PC-3 (cell line): ENCODE results near the gene FHAD1. TPM values are rescaled to one million over a fixed set of nuclear protein-coding genes. Genes with fewer than 3 reads are reported as not detected.

Experiments used
- ATAC-seq: fragments of 200-7000 bp; cut with Tn5 transposase; 2 replicates; pipeline ENCODE4 v1.9.1; 2020; ENCODE audit warnings: mild to moderate bottlenecking, moderate library complexity
- BruUV-seq: library from RNA; stranded (reverse); fragments of 400-500 nt; replicated peaks from 2 replicates; lab custom pipeline; 2021; lab: Mats Ljungman, UMichigan
- CTCF ChIA-PET: fragments of 300-600 bp; sonication (Branson Sonifier 250); formaldehyde crosslinking; loops from one replicate; lab custom pipeline; 2022; ENCODE audit warnings: antibody characterized with exemption; lab: Charles Lee
- POLR2A ChIA-PET: fragments of 300-600 bp; sonication (Branson Sonifier 250); formaldehyde crosslinking; loops from one replicate; lab custom pipeline; 2022; ENCODE audit warnings: antibody characterized with exemption; ENCODE audit not compliant: unreplicated experiment; lab: Charles Lee
- DNase-seq: peaks from one replicate; pipeline ENCODE4 v3.0.0-alpha.2; 2015
- H2AFZ ChIP-seq: fragments of 300-600 bp; sonication (generic); 2 replicates; pipeline ENCODE4 v1.6.0; 2016; ENCODE audit warnings: antibody characterized with exemption, low read length
- H3F3A ChIP-seq: fragments of 300-600 bp; sonication (generic); one replicate; pipeline ENCODE4 v1.6.0; 2017; ENCODE audit warnings: antibody characterized with exemption, low read length, control low read depth, mild to moderate bottlenecking; ENCODE audit not compliant: unreplicated experiment
- H3K27ac ChIP-seq: fragments of 300-600 bp; sonication (generic); 2 replicates; pipeline ENCODE4 v1.5.1; 2016; ENCODE audit warnings: mild to moderate bottlenecking, low read length
- H3K27me3 ChIP-seq: fragments of 300-600 bp; sonication (generic); 2 replicates; pipeline ENCODE4 v1.6.1; 2016; ENCODE audit warnings: low read length, mixed read lengths
- H3K36me3 ChIP-seq: fragments of 300-600 bp; sonication (generic); 2 replicates; pipeline ENCODE4 v1.6.1; 2016; ENCODE audit warnings: low read depth, mixed run types, low read length, mixed read lengths
- H3K4me1 ChIP-seq: fragments of 300-600 bp; sonication (generic); 2 replicates; pipeline ENCODE4 v1.5.1; 2016; ENCODE audit warnings: low read length; ENCODE audit not compliant: insufficient read depth
- H3K4me2 ChIP-seq: fragments of 300-600 bp; sonication (generic); 2 replicates; pipeline ENCODE4 v1.6.0; 2016; ENCODE audit warnings: low read length
- H3K4me3 ChIP-seq: fragments of 300-600 bp; sonication (generic); 2 replicates; pipeline ENCODE4 v1.5.1; 2016; ENCODE audit warnings: mild to moderate bottlenecking, low read length, mixed read lengths
- H3K79me2 ChIP-seq: fragments of 300-600 bp; sonication (generic); 2 replicates; pipeline ENCODE4 v1.6.1; 2017; ENCODE audit warnings: low read length, mixed read lengths
- H3K9ac ChIP-seq: fragments of 300-600 bp; sonication (generic); 2 replicates; pipeline ENCODE4 v1.6.0; 2016; ENCODE audit warnings: mild to moderate bottlenecking, low read length
- H3K9me2 ChIP-seq: fragments of 300-600 bp; sonication (generic); replicated peaks from 2 replicates; pipeline ENCODE4 v1.6.1; 2016; ENCODE audit warnings: mixed run types, low read length, mixed read lengths
- H3K9me3 ChIP-seq: fragments of 300-600 bp; sonication (generic); 2 replicates; pipeline ENCODE4 v1.6.1; 2016; ENCODE audit warnings: low read length, mixed read lengths
- H4K20me1 ChIP-seq: fragments of 300-600 bp; sonication (generic); 2 replicates; pipeline ENCODE4 v1.6.1; 2016; ENCODE audit warnings: low read length, mixed read lengths
- CTCF ChIP-seq: fragments of 300-600 bp; sonication (generic); conservative IDR thresholded peaks from 2 replicates; pipeline ENCODE4 v1.5.1; 2017; ENCODE audit warnings: antibody characterized with exemption, low read depth, mild to moderate bottlenecking, low read length
- EZH2 ChIP-seq: fragments of 300-600 bp; sonication (generic); IDR thresholded peaks from one replicate; pipeline ENCODE4 v1.6.1; 2017; ENCODE audit warnings: antibody characterized with exemption, mild to moderate bottlenecking, low read length; ENCODE audit not compliant: unreplicated experiment
- EZH2phosphoT487 ChIP-seq: fragments of 300-600 bp; sonication (generic); IDR thresholded peaks from 2 replicates; pipeline ENCODE4 v1.6.1; 2018; ENCODE audit warnings: mild to moderate bottlenecking, antibody characterized with exemption, low read length, borderline replicate concordance
- intact Hi-C: fragments of 100-400 bp; cut with micrococcal nuclease; formaldehyde crosslinking; loops from 2 replicates; pipeline ENCODE4 v1.9.0; 2023
- total RNA-seq: library from RNA; depleted of rRNA; stranded (reverse); fragments of >200 nt; gene quantifications from 2 replicates; pipeline ENCODE4 v1.2.3, GENCODE V29; 2014

FHAD1 gene
- total RNA-seq, 1 experiment from 2014 or later: 0.95 TPM

GRCh38 chr1:15442759-15443158 is 195.7 kb downstream of the FHAD1 start:
- DNase-seq (no peak), ATAC-seq (no peak)
- Histone ChIP-seq H4K20me1 (no peaks in the 10 kb centered on the region), H2AFZ (no peak overlapping the region), H3K27me3 (no peaks in the 10 kb centered on the region), H3K79me2 (no peaks in the 10 kb centered on the region), H3K27ac (no peak overlapping the region), H3K4me1 (no peaks in the 10 kb centered on the region), H3K9me3 (no peaks in the 10 kb centered on the region), H3K9ac (no peak overlapping the region), H3K4me3 (no peak overlapping the region), H3K4me2 (no peak overlapping the region), H3K9me2 (no peaks in the 10 kb centered on the region), H3K36me3 (no peaks in the 10 kb centered on the region), H3F3A (no peaks in the 10 kb centered on the region)
- ChIA-PET CTCF (no interaction called here), POLR2A (no interaction called here)
- BruUV-seq: no TSS peak
- TF ChIP-seq CTCF (no peak), EZH2 (no peak), EZH2phosphoT487 (no peak)
- intact Hi-C loops: no loop called here

GRCh38 chr1:15443281-15443680 is 196.3 kb downstream of the FHAD1 start:
- Histone ChIP-seq H4K20me1 (no peaks in the 10 kb centered on the region), H3K9me2 (no peaks in the 10 kb centered on the region), H3K79me2 (no peaks in the 10 kb centered on the region), H3K4me3 (no peak overlapping the region), H3F3A (no peaks in the 10 kb centered on the region), H3K27ac (no peak overlapping the region), H3K36me3 (no peaks in the 10 kb centered on the region), H3K4me1 (no peaks in the 10 kb centered on the region), H2AFZ (no peak overlapping the region), H3K9me3 (no peaks in the 10 kb centered on the region), H3K9ac (no peak overlapping the region), H3K27me3 (no peaks in the 10 kb centered on the region), H3K4me2 (no peak overlapping the region)
- DNase-seq (no peak), ATAC-seq (no peak)
- no peak for TF ChIP-seq EZH2
- TF ChIP-seq CTCF: no peak
- no peak for TF ChIP-seq EZH2phosphoT487
- CTCF ChIA-PET: no interaction called here
- POLR2A ChIA-PET: no interaction called here
- no TSS peak for BruUV-seq
- intact Hi-C loops: no loop called here

GRCh38 chr1:15444468-15445389 is 197.7 kb downstream of the FHAD1 start:
- ATAC-seq: no peak
- H3K27ac ChIP-seq: no peak overlapping the region
- no peak overlapping the region for H3K9ac ChIP-seq
- POLR2A ChIA-PET: no interaction called here
- intact Hi-C loops: no loop called here
- no peaks in the 10 kb centered on the region for H3K27me3 ChIP-seq
- no peaks in the 10 kb centered on the region for H4K20me1 ChIP-seq
- BruUV-seq: no TSS peak
- CTCF ChIA-PET: no interaction called here
- no peaks in the 10 kb centered on the region for H3F3A ChIP-seq
- H3K79me2 ChIP-seq: no peaks in the 10 kb centered on the region
- no peaks in the 10 kb centered on the region for H3K9me3 ChIP-seq
- no peaks in the 10 kb centered on the region for H3K36me3 ChIP-seq
- no peak overlapping the region for H3K4me3 ChIP-seq
- DNase-seq: no peak
- no peaks in the 10 kb centered on the region for H3K9me2 ChIP-seq
- no peak overlapping the region for H2AFZ ChIP-seq
- TF ChIP-seq EZH2phosphoT487: no peak
- TF ChIP-seq EZH2: no peak
- TF ChIP-seq CTCF: no peak
- H3K4me1 ChIP-seq: no peaks in the 10 kb centered on the region
- H3K4me2 ChIP-seq: no peak overlapping the region
